HG03439 (cell line): ENCODE measurements around the gene ZNF467.

Experiments used
- ATAC-seq: cut with Tn5 transposase; IDR thresholded peaks from one replicate; pipeline ENCODE4 v1.9.1; 2021; ENCODE audit warnings: mild to moderate bottlenecking, moderate library complexity; ENCODE audit not compliant: unreplicated experiment

Gene ZNF467

DNA sequence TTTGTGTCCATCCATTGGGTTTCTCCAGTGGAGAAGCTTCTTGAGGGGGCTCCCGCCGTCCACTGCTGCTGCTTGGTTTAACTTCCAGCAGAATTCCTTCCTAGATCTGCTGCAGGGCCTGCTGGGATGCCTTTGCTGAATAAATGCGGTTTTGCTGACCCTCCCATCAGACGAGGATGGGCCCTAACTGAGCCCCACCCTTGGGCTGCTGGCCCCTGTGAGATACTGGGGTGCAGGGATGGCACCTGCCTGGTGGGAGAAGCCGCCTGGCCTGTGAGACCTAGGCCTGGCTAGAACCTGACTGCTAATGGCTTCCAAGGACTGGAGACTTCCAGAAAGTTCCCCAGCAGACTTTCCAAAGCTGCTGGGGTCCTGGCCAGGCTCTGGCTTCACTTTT, 43.8 kb downstream of the ZNF467 start:
- no peak for ATAC-seq

- ATAC-seq: no peak
Measured at GRCh38 chr7:149728491-149729375, 44.7 kb downstream of the ZNF467 start.

DNA sequence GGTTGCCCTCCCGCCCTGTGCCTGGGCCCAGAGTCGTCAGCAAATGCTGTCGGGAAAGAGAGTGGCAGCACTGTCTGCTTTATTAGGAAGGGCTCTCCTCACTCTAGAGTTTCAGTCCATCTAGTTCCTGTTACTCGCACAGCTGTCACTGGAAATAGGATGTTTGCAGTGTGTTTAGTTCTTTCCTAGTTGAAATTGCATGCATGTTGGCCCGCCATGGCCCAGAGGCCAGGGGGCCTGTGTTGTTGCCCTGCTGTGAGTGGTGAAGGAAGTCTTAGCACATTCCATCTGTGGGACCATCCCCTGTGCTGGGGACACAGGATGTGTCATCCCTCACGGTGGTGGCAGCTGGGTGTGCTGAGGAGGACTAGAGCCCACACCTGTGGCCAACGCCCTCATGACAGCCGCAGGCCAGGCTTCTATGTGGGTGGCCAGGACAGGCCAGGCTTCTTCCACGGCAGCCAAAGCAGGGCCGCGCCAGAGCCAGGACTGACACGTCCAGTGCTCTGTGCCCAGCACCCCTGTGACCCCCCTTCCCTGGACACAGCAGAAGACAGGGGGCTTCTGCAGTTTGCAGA, 45.4 kb downstream of the ZNF467 start:
- ATAC-seq: no peak

DNA sequence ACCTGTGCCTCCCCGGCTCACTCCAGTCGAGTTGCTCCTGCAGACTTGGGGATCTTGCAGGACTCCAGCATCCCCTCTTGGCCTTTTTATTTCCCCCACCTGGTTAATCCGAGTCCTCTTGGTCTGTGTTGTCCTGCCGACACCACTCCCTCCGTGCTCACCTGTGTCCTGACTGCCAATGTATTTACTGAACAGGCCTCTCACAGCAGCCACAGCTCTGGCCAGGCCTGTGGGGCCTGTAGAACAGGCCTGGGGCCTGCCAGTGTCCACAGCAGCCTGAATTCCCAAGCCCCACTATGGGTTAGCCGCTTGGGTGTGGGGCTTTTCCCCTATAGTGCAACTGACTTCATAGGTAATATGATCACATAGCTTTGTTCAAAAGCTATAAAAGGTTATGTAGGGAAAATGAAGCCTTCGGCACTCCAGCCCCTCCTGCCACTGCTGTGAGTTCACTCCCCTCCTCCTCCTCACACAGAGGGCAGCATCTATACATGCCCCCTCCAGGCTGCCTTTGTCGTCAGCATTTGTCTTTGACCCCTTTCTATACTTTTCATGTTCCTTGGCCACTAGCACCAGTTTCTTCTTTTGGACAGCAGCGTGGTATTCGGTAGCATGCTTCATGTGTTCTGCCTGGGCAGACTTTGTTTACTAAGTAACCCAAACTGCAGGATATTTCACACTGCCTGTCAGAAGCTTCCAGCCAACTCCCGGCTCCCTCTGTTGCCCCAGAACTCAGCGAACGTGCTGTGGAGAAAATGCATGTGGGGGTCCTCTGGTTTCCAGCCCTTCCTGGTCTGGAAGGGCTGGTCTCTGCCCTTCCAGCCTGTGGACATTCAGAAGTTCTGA, 46.1 kb downstream of the ZNF467 start:
- ATAC-seq: no peak

GRCh38 chr7:149725916-149726315, 47.5 kb downstream of the ZNF467 start:
- no peak for ATAC-seq

DNA sequence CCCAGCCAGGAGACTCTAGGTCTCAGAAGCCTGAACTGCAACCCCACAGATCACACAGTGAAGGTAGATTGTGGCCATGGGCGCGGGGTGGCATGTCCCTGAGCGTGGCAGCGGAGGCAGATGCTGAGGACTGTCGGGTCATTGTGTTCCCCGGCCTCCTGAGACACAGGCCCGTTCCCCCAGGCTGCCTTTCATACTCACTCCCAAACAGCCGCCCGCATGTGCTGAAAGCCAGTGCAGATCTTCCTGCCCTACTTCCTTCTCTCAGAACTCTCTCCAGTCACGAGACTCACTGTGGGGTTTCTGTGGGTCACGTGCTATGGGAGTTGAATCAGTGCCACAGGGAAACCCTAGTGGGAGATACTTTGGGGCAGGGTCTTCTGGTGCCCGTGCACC, 48.0 kb downstream of the ZNF467 start:
- no peak for ATAC-seq

GRCh38 chr7:149724661-149725425, 48.5 kb downstream of the ZNF467 start:
- ATAC-seq: no peak

DNA sequence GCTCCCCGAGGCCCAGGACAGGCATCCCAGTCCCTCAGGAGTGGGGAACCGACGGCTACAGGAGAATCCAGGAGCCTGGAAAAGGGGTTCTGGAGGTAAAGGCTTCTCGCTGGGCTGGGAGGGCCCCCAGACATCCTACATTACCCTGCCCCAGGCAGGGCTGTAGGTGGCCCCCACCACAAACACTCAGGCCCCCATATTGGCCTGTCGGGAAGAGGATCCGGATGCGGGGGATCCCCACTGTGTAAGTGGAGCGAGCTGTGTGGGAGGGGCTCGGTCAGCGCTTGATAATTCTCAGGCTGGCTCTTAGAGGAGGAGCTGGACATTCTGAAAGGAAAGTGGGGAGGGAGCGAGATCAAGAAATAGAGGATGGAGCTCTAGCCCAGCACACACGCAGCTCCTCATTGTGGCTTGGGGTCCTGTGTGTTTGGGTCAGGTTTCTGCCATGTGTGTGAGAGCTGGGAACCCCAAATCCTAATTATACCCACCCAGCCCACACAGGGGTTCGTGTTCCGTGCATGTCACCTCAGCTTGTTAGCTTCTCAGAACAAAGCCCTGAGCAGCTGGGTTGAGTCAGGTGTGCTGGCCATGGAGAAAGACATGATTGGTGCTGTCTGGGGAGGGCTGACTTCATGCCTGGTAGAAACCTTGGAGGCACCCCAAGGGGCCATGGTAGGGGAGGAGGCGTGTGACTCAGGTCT, 49.4 kb downstream of the ZNF467 start:
- no peak for ATAC-seq

GRCh38 chr7:149723082-149723767, 50.2 kb downstream of the ZNF467 start:
- no peak for ATAC-seq

DNA sequence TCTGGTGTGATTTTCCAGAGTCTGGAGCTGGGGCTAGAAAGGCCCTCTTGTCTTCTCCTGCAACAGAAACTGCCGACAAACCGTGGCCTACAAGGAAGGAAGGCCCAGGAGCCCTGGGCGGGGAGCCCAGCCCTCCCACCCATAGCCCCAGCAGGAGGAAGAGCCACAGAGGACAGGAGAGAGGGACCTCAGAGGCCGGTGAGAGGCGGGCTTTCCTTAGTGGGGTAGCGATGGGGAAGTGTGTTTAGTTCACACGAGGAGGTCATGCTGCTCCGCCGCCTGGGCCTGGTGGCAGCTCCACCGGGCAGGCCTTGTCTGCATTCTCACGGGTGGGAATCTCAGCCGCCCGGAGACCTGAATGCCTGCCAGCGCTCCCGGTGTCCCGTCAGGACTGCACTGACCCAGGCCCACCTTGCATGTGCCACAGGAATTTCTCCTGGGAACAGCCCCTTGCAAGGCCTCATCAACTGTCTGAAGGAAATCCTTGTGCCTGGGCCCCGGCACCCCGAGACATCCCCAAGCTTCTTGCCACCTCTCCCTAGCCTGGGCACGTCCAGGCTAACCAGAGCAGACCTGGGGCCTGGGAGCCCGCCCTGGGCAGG, 50.9 kb downstream of the ZNF467 start:
- no peak for ATAC-seq

DNA sequence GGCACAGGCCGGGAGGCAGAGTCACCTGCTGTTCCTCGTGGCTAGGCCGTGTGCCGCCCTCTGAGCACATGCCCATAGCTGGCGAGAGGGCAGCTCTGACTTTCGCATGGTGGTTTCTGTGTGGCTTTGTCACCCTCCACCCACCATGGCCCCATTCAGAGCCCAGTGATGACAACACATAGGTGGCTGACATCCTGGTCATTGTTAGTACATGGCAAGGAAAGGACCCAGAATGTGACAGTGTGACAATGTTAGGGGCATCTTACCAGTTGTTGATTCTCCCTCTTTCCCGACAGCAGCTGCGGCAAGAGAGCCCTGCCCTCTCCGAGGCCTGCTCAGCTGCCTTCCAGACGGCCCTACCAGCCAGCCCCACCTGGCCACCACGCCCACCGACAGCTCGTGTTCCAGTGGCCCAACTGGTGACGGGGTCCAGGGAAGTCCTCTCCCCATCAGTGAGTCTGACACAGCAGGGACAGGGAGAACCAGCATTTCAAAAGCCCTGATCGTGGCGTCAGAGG, 52.2 kb downstream of the ZNF467 start:
- no peak for ATAC-seq

DNA sequence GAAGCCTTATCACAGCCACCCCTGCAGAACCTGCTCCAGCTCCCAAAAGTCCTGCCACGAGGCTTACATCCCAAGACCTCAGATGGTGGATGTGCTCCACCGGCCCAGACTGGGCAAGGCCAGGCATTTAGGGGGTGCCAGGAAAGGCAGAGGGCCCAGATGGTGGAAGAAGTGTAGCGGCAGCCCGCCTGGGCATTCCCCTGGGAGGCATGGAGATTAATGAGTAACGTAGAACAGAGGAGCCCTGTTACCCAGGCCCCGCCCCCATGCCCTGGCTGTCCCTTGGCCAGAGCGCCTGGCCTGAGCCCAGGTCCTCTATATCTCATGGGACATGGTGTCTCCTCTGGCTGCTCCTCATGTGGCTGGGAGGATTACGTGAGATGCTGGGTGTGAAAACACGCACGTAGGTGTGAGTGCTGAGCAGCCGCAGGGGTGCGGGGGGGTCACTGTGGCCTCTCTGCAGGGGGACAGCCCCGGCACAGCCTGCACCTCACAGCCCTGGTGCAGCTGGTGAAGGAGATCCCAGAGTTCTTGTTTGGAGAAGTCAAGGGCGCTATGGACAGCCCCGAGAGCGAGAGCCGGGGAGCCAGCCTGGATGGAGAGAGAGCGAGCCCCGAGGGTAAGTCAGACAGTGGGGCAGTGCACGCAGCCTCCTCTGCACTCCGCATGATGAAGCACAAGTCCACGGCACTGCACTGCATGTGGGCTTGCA, 52.9 kb downstream of the ZNF467 start:
- ATAC-seq: no peak

DNA sequence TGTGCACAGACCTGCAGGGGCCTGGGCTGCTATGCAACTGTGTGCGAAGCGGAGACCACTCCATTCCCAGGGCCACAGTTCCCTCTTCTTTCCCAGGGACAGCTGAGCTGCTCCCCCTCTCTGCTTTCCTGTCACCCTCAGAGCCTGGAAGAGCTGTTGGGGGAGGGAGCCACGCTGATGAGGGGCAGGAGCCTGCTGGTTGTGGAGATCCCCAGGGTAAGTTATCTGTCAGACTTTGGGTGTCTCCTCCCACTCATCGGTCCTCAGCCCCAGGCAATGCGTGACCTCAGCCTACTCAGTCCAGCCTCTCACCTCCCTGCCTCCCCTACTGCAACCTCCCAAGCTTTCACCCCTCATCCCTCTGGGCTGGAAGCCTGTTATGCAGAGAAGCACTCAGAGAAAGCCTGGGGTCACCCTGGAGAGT, 53.5 kb downstream of the ZNF467 start:
- ATAC-seq: no peak

GRCh38 chr7:149719050-149719899, 54.1 kb downstream of the ZNF467 start:
- no peak for ATAC-seq

DNA sequence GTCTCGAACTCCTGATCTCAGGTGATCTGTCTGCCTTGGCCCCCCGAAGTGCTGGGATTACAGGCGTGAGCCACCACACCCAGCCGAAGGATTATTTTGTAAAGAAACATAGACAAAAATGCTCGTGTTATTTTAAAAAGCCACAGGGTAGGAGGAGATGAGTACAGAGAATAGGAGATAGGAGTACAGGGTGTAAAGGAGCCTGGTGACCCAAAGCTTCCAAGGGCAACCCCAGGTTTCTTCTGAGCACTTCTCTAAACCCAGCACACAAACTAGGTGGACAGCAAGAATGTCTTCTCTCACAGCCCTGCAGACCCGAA, 54.7 kb downstream of the ZNF467 start:
- no peak for ATAC-seq

GRCh38 chr7:149717481-149717880, 55.9 kb downstream of the ZNF467 start:
- no peak for ATAC-seq

GRCh38 chr7:149716932-149717307, 56.5 kb downstream of the ZNF467 start:
- ATAC-seq: no peak
